Neural cell (in vitro differentiated cells): Measurements from ENCODE around the gene FAM174A. TPM values are rescaled to one million over a fixed set of nuclear protein-coding genes. Genes with fewer than 3 reads are reported as not detected.

Experiments used
- H2AFZ ChIP-seq: fragments of 200-600, 300-800 bp; sonication (generic), shearing (Covaris generic); 2 replicates; pipeline ENCODE4 v1.6.0; 2014; ENCODE audit warnings: low read depth, mild to moderate bottlenecking, antibody characterized with exemption, low read length, moderate library complexity
- H3F3A ChIP-seq: fragments of 200-600 bp; shearing (Covaris generic); 2 replicates; pipeline ENCODE4 v1.6.1; 2016; ENCODE audit warnings: mild to moderate bottlenecking, moderate library complexity, mixed read lengths, antibody characterized with exemption, low read length; ENCODE audit not compliant: insufficient read depth, poor library complexity, severe bottlenecking
- H3K27ac ChIP-seq: fragments of 200-600, 300-800 bp; sonication (generic), shearing (Covaris generic); 2 replicates; pipeline ENCODE4 v1.5.1; 2014; ENCODE audit warnings: mild to moderate bottlenecking, low read length, moderate library complexity
- H3K27me3 ChIP-seq: fragments of 300-800, 200-600 bp; sonication (generic), shearing (Covaris generic); 2 replicates; pipeline ENCODE4 v1.6.0; 2014; ENCODE audit warnings: mild to moderate bottlenecking, low read depth, low read length, moderate library complexity; ENCODE audit not compliant: insufficient read depth
- H3K36me3 ChIP-seq: fragments of 300-800, 200-600 bp; sonication (generic), shearing (Covaris generic); 2 replicates; pipeline ENCODE4 v1.5.1; 2014; ENCODE audit warnings: mild to moderate bottlenecking, antibody characterized with exemption, low read length, moderate library complexity; ENCODE audit not compliant: insufficient read depth
- H3K4me2 ChIP-seq: fragments of 300-800, 200-600 bp; sonication (generic), shearing (Covaris generic); 2 replicates; pipeline ENCODE4 v1.6.0; 2014; ENCODE audit warnings: mild to moderate bottlenecking, low read length
- H3K4me3 ChIP-seq: fragments of 300-800, 200-600 bp; sonication (generic), shearing (Covaris generic); 2 replicates; pipeline ENCODE4 v1.5.1; 2014; ENCODE audit warnings: mild to moderate bottlenecking, low read length, moderate library complexity
- H3K79me2 ChIP-seq: fragments of 200-600 bp; shearing (Covaris generic); replicated peaks from 2 replicates; pipeline ENCODE4 v1.6.0; 2014; ENCODE audit warnings: mild to moderate bottlenecking, low read length, moderate library complexity; ENCODE audit not compliant: insufficient read depth
- H3K9ac ChIP-seq: fragments of 300-800, 200-600 bp; sonication (generic), shearing (Covaris generic); 2 replicates; pipeline ENCODE4 v1.6.1; 2016; ENCODE audit warnings: mild to moderate bottlenecking, low read length, mixed read lengths
- H3K9me2 ChIP-seq: fragments of 200-600 bp; shearing (Covaris generic); 2 replicates; pipeline ENCODE4 v1.6.1; 2016; ENCODE audit warnings: mild to moderate bottlenecking, low read length, mixed read lengths; ENCODE audit not compliant: insufficient read depth
- H3K9me3 ChIP-seq: fragments of 200-600, 300-800 bp; sonication (generic), shearing (Covaris generic); 2 replicates; pipeline ENCODE4 v1.6.1; 2016; ENCODE audit warnings: mild to moderate bottlenecking, mixed run types, low read length, moderate library complexity, mixed read lengths
- H4K20me1 ChIP-seq: fragments of 200-600 bp; shearing (Covaris generic); 2 replicates; pipeline ENCODE4 v1.6.1; 2016; ENCODE audit warnings: mild to moderate bottlenecking, mixed run types; ENCODE audit not compliant: insufficient read depth
- EP300 ChIP-seq: fragments of 450-650 bp; conservative IDR thresholded peaks from 2 replicates; pipeline ENCODE4 v1.6.1; 2014; ENCODE audit warnings: antibody characterized with exemption, mild to moderate bottlenecking, moderate library complexity; ENCODE audit not compliant: poor library complexity, severe bottlenecking
- EZH2 ChIP-seq: fragments of 200-600, 300-800 bp; shearing (Covaris generic), sonication (generic); IDR thresholded peaks from 2 replicates; pipeline ENCODE4 v1.6.1; 2014; ENCODE audit warnings: antibody characterized with exemption, low read length, borderline replicate concordance, mild to moderate bottlenecking; ENCODE audit not compliant: insufficient read depth, poor library complexity, severe bottlenecking
- POLR2AphosphoS5 ChIP-seq: IDR thresholded peaks from 2 replicates; pipeline ENCODE4 v1.6.1; 2012
- RAD21 ChIP-seq: fragments of 450-650 bp; conservative IDR thresholded peaks from 2 replicates; pipeline ENCODE4 v1.6.1; 2014; ENCODE audit warnings: antibody characterized with exemption, mild to moderate bottlenecking, moderate library complexity
- REST ChIP-seq: IDR thresholded peaks from 2 replicates; pipeline ENCODE4 v1.6.1; 2012; ENCODE audit warnings: borderline replicate concordance
- TAF1 ChIP-seq: IDR thresholded peaks from 2 replicates; pipeline ENCODE4 v1.6.1; 2012; ENCODE audit warnings: low read depth
- polyA plus RNA-seq: library from polyadenylated mRNA; depleted of rRNA; stranded (reverse); fragments of >200 nt; gene quantifications from 2 replicates; pipeline ENCODE4 v1.2.3, GENCODE V29; 2014
- TF ChIP-seq, protein P1 (sequence below): fragments of 450-650 bp; IDR thresholded peaks from 2 replicates; pipeline ENCODE4 v1.5.1; 2014; ENCODE audit warnings: antibody characterized with exemption, mild to moderate bottlenecking, moderate library complexity; ENCODE audit not compliant: poor library complexity, severe bottlenecking

FAM174A gene
- polyA plus RNA-seq, 1 donor from 2014 or later = 33.9 TPM

- H3K9me2 ChIP-seq = no peaks in the 10 kb centered on the region
- no peaks in the 10 kb centered on the region for H3K9me3 ChIP-seq
- no peaks in the 10 kb centered on the region for H4K20me1 ChIP-seq
- H2AFZ ChIP-seq = no peak overlapping the region
- H3K27me3 ChIP-seq = no peaks in the 10 kb centered on the region
- H3K36me3 ChIP-seq = no peaks in the 10 kb centered on the region
- no peak overlapping the region for H3K9ac ChIP-seq
- H3K4me3 ChIP-seq = no peak overlapping the region
- H3F3A ChIP-seq = no peaks in the 10 kb centered on the region
- no peaks in the 10 kb centered on the region for H3K79me2 ChIP-seq
- no peak overlapping the region for H3K4me2 ChIP-seq
- H3K27ac ChIP-seq = no peak overlapping the region
- TF ChIP-seq REST (no peak), RAD21 (no peak), EP300 (no peak), POLR2AphosphoS5 (no peak), EZH2 (no peak), TAF1 (no peak)
- TF ChIP-seq, protein P1, sequence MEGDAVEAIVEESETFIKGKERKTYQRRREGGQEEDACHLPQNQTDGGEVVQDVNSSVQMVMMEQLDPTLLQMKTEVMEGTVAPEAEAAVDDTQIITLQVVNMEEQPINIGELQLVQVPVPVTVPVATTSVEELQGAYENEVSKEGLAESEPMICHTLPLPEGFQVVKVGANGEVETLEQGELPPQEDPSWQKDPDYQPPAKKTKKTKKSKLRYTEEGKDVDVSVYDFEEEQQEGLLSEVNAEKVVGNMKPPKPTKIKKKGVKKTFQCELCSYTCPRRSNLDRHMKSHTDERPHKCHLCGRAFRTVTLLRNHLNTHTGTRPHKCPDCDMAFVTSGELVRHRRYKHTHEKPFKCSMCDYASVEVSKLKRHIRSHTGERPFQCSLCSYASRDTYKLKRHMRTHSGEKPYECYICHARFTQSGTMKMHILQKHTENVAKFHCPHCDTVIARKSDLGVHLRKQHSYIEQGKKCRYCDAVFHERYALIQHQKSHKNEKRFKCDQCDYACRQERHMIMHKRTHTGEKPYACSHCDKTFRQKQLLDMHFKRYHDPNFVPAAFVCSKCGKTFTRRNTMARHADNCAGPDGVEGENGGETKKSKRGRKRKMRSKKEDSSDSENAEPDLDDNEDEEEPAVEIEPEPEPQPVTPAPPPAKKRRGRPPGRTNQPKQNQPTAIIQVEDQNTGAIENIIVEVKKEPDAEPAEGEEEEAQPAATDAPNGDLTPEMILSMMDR = no peak
Measured at GRCh38 chr5:100505984-100506670, 29.0 kb upstream of the FAM174A start.

GRCh38 chr5:100516285-100516684 is 18.9 kb upstream of the FAM174A start:
- no peak overlapping the region for H3K9ac ChIP-seq
- H3K36me3 ChIP-seq = no peaks in the 10 kb centered on the region
- H3K27me3 ChIP-seq = no peaks in the 10 kb centered on the region
- H3K9me3 ChIP-seq = no peaks in the 10 kb centered on the region
- H3K27ac ChIP-seq = no peak overlapping the region
- H3F3A ChIP-seq = no peaks in the 10 kb centered on the region
- H3K4me3 ChIP-seq = no peak overlapping the region
- no peaks in the 10 kb centered on the region for H3K79me2 ChIP-seq
- H3K4me2 ChIP-seq = no peak overlapping the region
- TF ChIP-seq TAF1 = no peak
- no peak for TF ChIP-seq POLR2AphosphoS5
- TF ChIP-seq RAD21 = no peak
- no peak for TF ChIP-seq EZH2
- no peak for TF ChIP-seq EP300
- TF ChIP-seq REST = no peak
- no peaks in the 10 kb centered on the region for H3K9me2 ChIP-seq
- H4K20me1 ChIP-seq = no peaks in the 10 kb centered on the region
- no peak overlapping the region for H2AFZ ChIP-seq
